ENCODE measurements around the gene PA2G4.

DNA sequence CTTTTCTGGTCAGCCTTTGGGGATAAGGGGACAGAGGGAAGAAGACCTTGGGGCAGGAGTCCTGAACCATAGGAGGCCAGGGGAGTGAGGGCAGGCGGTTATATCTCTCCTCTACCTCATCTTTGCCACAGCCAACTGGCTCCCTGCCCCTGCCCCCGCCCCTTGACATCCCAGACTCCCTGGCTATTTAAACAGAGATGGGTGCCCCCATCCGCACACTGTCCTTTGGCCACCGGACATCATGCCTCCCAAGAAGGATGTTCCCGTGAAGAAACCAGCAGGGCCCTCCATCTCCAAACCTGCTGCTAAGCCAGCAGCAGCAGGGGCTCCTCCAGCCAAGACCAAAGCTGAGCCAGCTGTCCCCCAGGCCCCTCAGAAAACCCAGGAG is 49.3 kb downstream of the PA2G4 start:
- TF ChIP-seq, protein P1, sequence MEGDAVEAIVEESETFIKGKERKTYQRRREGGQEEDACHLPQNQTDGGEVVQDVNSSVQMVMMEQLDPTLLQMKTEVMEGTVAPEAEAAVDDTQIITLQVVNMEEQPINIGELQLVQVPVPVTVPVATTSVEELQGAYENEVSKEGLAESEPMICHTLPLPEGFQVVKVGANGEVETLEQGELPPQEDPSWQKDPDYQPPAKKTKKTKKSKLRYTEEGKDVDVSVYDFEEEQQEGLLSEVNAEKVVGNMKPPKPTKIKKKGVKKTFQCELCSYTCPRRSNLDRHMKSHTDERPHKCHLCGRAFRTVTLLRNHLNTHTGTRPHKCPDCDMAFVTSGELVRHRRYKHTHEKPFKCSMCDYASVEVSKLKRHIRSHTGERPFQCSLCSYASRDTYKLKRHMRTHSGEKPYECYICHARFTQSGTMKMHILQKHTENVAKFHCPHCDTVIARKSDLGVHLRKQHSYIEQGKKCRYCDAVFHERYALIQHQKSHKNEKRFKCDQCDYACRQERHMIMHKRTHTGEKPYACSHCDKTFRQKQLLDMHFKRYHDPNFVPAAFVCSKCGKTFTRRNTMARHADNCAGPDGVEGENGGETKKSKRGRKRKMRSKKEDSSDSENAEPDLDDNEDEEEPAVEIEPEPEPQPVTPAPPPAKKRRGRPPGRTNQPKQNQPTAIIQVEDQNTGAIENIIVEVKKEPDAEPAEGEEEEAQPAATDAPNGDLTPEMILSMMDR (IDR thresholded peaks at IDR 0.05; ENCODE audit: insufficient read depth, low read depth, low read length) = no peak
- TF ChIP-seq EZH2 (IDR thresholded peaks at IDR 0.05; ENCODE audit: insufficient read depth, low read length) = no peak
